Stromal cell of bone marrow (primary cell): ENCODE results near the gene LNPEP.
"Not testable (repeated sequence)": the region's sequence is repeated elsewhere in the genome, so short reads cannot be mapped to it uniquely, and the experiment has no call there.

ENCODE experiments used
- DNase-seq: peaks from one replicate; pipeline ENCODE4 v3.0.0-alpha.2; 2012; ENCODE audit warnings: low read depth

LNPEP gene

GRCh38 chr5:96930058-96930457 is 5.8 kb upstream of the LNPEP start:
- no peak for DNase-seq

GRCh38 chr5:96930589-96930988 is 5.3 kb upstream of the LNPEP start:
- DNase-seq, result no peak

- DNase-seq, result not testable (repeated sequence)
Measured at GRCh38 chr5:96931037-96931436, 4.8 kb upstream of the LNPEP start.

- DNase-seq, result no peak
Measured at GRCh38 chr5:96931605-96932004, 4.3 kb upstream of the LNPEP start.

- DNase-seq, result no peak
Measured at GRCh38 chr5:96932026-96932425, 3.9 kb upstream of the LNPEP start.

DNA sequence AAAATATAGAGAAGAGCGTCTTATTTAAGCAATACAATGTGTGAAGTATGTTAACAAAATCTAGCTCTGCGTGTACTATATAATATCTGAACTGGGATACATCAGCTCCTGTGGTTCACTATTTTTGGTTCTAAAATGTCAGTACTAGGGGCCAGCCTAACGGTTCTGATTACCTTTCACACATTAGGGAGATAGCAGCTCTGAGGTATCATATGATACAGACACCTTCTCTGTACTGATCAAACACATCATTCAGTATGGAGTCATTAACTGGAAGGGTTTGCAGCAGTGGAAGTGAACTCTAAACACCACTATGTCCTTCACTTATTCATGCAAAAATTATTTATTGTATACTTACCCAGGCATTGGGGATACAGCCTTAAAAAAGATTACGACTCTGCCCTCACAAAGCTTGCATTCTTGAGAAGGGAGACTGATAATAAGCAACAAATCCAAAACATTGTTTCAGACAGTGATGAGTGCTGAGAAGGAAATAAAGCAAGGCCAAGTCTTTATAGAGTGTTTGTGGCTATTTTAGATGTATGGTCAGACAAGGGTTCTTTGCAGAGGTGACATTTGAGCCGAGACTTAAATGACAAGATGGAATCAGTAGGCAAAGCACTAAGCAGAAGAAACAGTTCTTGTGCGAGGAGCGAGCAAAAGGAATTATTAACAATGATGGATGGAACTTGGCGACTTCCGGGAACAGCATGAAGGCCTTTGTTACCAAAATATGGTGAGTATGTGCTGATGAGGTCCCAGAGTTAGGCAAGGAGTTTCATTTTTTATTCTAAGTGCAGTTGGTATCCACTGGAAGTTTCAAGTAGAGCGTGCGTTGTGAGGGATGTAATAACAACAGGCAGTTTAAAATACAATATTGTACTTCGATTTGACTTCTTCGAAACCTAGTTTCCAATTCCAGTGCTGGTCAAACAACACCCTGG is 1.8 kb upstream of the LNPEP start:
- no peak for DNase-seq

GRCh38 chr5:96934708-96935558 is 947 bp upstream of the LNPEP start:
- peak; percentile 85 for DNase-seq

DNA sequence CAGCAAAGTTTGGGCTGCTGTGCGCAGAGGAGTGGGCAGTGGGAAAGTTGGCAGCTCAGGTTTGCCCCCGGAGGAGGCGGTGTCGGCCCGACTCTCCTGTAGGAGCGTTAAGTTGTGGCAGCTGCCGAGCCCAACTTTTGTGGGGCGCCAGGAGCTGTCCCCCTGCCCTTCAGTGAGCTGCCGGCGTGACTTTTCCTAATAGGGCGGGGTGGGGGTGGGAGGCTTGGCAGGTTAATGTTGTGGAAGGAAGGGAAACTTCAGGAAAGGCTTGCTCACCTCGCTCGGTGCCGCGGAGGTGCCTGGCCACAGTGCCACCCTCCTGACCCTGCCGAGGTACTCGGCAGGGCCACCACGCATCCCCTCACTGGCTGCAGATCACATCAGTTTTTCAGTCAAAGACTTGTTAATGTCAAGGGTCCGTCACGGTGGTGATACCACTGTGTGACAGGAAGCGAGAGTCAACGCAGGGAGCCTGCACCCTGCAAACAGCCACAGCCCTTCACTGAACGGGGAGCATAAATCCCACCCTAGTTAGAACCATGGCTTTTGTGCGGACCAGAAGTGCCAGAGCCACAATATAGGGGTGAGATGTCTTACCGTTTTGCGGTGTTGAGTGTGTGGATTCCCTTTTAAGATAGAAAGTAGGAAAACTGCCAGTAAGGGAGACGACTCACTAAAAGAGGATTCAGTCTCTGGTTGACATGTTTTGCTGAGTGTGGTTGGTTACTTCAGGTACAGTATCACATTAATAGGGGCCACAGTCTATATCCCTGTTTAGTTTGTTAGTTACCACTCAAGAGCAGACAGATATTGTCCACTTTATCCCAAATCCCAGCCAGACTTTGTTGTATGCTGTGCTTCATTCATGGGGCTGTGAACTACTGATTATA is 796 bp downstream of the LNPEP start:
- DNase-seq, result no peak

DNA sequence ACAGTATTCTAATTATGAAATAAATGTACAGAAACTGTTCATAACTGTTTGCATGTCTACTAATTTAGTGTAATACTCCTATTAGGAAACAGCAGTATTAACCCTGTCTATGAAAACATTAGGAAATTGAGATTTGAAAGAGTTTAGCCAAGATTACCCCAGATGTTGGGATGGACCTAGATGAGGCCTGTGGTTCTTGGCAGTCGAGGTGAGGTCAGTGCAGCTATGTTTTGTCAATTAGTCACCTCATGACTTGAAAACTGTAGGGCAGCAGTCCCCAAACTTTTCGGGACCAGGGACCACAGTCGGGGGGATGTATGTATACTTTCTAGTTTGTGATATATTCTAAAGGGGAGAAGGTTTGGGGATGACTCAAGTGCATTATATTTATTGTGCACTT is 4.7 kb downstream of the LNPEP start:
- no peak for DNase-seq

DNA sequence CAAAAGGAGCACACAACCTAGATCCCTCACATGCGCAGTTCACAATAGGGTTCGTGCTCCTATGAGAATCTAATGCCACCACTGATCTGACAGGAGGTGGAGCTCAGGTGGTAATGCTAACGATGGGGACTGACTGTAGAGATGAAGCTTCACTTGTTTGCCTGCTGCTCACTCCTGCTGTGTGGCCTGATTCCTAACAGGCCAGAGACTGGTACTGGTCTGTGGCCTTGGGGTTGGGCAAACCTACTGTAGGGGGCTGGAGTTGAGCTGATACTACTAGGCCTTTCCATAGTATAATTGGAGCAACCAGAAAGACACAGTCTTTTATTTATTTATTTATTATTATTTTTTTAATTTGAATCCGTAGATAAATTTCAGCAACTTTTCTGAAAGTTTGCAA is 5.3 kb downstream of the LNPEP start:
- DNase-seq, result no peak

- no peak for DNase-seq
Measured at GRCh38 chr5:96942078-96942477, 6.2 kb downstream of the LNPEP start.

- no peak for DNase-seq
Measured at GRCh38 chr5:96942911-96943310, 7.0 kb downstream of the LNPEP start.

GRCh38 chr5:96943799-96944198 is 7.9 kb downstream of the LNPEP start:
- DNase-seq, result no peak

DNA sequence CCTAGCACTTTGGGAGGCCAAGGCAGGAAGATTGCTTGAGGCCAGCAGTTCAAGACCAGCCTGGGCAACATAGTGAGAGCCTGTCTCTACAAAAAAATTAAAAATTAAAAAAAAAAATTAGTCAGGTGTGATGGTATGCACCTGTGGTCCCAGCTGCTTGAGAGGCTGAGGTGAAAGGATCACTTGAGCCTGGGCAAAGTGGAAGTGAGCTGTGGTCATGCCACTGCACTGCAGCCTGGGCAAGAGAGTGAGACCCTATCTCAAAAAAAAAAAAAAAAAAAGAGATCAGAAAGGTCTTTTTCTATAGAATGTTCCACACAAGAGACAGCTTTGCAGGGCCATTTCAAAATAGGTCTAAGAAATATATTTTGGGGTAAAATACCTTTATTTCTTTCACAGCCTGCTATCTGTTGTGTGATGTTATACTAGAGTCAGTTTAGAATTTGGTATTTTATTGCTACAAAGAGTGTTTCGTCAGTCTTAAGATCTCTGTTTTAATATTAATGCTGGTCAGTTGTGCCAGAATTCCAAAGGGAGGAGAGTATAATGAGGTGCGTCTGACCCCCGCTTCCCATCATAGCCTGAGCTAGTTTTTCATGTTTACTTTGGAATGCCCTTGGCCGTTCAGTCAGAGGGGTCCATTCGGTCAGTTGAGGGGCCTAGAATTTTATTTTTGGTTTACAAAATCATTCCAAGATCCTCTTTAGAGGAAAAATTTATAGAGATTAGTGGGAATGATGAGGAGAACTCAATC is 9.4 kb downstream of the LNPEP start:
- no peak for DNase-seq

DNA sequence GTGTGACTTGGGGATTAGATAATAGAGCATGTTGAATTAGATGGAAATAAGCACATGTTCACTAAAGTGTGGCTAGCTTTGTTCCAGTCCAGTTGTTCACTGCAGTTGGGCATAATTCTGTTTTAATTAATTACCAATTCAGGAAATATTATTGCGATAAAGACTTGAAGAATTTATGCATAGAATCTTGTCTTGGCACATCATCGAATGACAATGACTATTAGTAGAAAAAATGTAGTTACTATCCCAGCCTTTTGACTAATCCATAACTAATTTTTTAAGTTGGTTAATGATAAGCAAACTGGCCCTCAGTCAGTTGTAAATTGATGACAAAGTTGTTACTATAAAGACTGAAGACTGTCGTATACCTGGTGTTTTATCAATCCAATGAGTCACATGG is 10.5 kb downstream of the LNPEP start:
- DNase-seq, result no peak

GRCh38 chr5:96952118-96952750 is 16.4 kb downstream of the LNPEP start:
- no peak for DNase-seq

DNA sequence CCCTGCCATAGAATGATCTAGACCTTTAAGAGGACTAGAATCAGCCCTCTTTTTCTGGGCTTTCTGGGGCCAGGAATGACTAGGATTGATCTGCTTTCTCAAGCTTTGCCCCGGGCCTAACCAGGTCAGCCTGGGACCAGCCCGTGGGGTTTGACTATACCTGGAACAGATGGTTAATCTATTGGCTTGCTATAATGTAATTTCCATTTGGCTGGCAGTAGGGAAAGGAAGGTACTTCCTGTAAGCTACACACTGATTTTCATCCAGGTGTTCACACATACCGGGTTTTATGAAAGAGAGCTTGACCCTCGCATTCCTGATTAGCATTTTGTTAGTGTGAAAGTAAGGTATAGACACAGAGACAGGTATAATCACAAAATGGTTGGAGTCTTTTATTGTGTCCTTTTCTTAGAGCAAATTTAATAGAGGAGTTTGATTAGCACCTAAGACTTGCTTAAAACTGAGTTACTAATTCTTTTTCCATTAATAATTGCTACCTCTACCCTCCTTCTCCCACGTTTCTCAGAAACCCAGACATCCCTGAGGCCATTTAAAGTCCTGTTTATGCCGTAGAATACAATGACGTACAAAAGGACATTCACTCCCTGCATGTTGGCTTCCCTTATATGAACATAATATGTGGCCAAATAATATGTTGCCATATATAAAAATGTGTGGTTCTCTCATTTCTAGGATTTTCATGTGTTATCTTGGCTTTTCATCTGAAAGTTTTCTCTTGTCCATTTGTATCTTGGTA is 17.3 kb downstream of the LNPEP start:
- DNase-seq, result no peak

DNA sequence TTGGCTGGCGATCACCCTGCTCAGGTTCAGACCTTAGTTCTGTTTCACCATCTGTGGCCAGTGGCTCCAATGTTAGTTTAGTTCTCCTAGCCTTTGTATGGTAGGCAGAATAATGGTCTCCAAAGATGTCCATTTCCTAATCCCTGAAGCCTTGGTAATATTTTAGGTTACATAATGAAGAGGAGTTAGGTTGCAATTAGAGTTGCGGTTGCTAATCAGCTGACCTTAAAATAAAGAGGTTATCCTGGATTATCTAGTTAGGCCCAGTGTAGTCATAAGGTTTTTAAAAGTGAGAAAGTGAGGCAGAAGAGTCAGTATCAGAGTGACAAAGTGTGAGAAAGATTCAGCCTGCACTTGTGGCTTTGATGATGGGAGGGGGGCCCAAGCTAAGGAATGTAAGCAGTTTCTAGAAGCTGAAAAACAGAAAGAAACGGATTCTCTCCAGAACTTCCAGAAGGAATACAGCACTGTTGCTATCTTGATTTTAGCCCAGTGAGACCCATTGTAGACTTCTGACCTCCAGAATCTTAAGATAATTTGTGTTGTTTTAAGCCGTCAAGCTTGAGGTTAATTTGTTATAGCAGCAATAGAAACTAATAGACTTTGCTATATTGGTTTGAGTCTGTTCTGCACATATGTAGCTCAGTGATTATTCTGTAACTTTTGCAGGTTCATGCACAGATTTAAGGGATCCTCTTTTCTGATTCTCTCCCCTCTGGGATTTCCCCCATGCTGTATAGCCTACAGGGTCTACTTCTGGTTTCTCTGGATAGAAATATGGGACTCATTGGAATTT is 21.6 kb downstream of the LNPEP start:
- DNase-seq, result no peak

- DNase-seq, result no peak
Measured at GRCh38 chr5:96958977-96959376, 23.1 kb downstream of the LNPEP start.
